Stimulated activated CD4-positive, alpha-beta T cell treated with anti-CD3 and anti-CD28 coated beads, Interleukin-4, amount 100 ng/mL, for 24 hours (primary cell): Measurements from ENCODE around the gene SOX21.

Source experiments
- DNase-seq: peaks from one replicate; pipeline ENCODE4 v3.0.0-alpha.2; 2020

SOX21 gene

DNA sequence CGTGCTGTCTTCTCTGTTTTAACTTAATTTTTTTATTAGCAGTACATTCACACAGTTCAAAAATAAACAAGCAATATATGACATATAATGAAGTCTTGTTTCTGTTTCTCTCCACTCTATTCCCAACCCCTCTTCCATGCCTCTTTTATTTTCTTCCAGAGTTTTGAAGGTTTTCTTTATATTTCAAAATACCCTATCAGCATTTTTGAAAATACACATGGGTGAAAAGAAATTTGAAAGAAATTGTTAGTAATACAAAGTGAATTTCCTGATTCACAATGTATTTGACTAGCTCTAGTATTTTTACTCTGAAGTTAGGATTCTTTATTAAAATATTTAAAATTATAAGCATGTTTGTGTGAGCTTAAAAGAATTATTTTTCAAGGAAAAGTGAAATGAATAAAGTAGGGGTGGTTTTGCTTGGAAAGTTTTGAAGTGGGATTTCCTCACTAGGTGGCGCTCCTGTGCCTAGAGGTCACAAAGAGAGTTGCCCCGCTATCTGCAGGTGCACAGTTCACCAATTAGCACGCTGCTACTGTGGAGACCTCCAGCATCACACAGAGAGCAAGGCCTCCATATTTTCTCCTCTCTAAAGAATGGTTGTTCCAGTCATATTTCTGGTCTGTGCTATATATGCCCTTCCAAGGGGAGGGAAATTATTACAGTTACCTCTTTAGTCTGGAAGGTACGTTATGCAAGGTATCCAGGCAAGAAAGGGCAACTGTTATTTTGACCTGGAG, 37.6 kb downstream of the SOX21 start:
- DNase-seq, result peak; percentile 64

DNA sequence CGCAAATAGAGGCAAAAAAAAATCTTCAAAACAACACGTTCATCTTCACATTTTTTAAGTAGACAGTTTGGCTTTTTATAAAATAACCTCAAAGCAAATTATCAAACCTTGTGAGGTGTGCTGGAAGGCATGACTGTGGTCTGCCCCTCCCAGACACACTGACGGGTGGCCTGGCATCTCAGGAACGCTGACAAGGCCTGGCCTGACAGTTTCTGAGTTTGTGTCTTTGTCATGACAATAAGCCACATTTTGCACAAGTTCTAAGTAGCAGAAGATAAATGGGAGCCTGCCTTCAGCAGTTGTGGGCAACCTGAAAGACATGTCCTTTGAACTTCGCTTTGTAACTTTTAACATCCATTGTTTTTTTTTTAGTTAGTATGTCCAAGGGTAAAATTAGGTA, 38.5 kb downstream of the SOX21 start:
- DNase-seq, result no peak

DNA sequence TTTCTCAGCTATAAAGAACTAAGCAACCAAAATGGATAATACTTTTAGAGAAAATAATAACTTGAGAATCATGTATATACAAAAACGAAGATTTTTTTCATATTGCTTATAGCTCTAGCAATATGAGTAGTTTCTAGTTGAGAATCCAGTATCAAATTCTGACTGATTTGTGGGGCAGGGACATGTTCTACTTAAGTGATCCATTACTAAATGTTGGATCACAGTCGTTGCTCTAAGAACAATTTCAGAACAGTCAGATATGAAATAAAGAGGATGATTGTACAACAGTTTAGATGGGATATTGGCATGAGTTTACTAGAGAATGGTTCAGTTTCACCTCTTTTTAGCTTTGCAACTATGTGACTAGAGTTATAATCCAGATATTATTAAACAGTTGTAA, 39.9 kb downstream of the SOX21 start:
- DNase-seq, result no peak

DNA sequence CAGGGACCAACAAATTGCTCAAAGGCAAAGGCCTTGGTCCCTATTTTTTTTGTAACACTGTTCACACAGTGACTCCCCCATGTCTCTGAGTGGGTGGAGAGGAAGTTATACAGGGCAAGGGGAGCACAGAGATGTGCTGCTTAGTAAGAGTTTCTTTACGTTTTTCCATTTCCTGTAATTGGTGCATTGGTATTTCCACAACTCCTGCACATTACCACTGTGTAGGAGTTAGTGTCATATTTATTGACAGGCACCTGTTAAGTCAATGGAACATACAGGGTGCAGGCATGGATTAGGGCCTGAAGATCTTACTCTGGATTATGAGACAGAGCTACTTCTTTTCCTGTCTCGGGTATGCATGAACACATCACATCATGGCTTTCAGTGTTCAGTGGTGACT, 45.2 kb downstream of the SOX21 start:
- peak; percentile 34 for DNase-seq

DNA sequence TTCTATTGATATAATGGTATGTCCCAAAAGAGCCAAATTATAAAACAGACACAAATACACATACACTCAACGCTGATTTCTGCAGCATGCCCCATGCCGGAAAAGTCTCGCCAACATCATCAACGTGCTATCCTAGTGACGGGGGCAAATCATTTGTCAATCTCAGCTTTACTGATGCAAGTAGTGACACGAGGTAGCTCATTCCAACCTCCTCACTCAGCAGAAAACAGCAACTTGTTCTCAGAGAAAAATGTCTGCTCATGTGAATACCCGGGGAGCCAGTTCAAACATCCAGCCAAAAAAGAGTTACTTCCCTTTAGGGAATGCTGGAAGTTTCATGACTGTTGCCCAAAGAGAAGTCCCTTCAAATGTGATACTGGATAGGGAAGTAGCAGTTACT, 46.3 kb downstream of the SOX21 start:
- DNase-seq, result no peak

DNA sequence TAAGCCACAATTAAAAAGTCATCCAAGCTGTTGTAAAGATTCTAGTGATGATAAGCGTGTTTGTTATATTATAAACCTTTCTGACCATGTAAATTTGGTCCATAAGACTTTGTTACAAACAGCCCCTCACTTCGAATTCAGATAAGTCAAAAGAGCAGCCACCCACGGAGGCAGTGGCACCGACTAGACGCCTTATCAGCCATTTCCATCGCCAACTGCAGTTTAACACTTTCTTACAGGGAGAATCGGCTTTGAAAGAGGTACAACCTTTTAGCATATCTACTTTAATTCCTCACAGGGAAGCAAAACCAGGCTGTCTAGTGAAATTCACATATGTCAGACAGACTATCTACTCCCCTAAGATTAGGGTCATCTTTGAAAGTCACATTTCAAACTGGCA, 47.5 kb downstream of the SOX21 start:
- no peak for DNase-seq

DNA sequence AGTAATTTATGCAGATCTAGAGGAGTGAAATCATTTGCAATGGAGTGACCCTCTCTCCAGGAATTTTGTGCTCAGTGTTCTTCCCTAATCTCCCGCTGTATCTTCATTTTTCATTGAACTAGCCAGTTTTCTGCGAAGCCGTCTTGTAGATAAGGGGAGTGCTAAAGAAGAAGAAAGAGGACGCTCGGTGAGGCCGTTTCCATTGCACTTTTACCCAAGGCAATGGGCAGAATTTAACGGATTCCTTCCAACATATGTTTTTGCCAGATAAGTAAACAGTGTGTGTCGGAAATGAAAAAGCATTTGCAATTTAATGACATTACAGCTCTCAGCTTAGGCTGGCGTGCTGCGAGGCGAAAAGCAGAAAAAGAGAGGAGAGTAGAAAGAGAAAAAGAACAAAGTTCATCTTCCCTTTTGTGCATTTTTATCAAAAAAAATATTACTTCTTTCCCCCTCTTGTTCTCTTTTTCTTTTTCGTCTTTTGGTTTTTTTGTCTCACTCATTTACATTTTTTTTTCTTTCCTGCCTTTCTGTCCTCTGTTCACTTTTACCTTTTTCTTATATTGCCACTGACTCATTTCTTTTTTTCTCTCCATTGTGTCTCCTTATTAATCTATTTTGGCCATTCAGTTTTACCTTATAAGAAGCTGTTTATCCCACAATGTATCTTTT, 49.9 kb downstream of the SOX21 start:
- no peak for DNase-seq

DNA sequence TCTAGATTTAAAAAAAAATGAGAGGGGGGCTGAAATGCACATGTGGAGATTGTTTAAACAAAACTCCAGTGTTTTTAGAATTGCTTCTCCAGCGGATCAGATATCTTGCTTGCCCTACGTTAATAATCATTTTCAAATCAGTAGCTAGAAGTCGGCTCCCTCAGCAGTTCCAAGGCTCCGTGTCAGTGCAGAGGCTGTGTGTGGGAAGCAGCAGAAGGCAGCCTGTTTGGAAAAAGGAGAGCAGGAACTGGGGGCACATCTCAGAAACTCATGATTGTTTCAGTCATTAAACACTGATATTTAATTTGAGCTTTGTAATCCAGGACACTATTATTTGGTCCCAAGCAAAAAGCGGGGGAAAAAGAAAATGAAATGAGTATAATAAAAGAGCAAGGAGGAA, 50.9 kb downstream of the SOX21 start:
- DNase-seq, result no peak

DNA sequence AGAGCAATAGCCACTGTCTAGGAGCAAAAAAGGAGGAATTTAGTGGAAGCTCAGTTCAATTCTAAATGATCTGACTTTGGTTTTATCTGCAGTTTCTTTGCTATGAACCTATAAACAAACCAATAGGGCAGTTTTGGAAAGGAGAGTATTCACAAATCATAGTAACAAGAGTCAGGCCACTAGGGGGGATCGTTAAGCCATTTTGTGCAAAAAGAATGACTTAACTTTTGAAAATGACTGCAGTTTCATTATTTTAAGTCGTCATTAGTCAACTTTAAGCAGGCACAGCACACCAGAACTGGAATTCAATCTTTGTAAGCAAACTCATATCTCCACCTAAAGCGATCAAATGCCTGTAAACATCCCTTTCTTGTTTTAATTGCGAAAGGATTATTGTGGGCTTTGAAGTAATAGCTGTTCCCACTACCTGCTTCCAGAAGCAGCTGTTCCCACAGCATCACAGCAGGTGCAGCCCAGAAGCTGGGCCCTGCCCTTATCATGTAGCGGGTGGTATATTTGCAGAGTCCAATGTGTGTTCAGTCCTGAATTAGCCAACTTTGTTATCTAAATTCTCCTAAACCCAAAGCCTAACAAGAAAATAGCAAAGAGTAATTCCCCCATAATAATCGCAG, 51.5 kb downstream of the SOX21 start:
- DNase-seq, result peak; percentile 19
